Parathyroid adenoma (tissue), 2 donors: Measurements from ENCODE around the gene CACNA1G.

Experiments
- H2AFZ ChIP-seq: fragments of 300-600 bp; sonication (generic); one replicate; pipeline ENCODE4 v1.7.0; 2017; ENCODE audit warnings: antibody characterized with exemption, mild to moderate bottlenecking
- H3K27ac ChIP-seq: fragments of 300-600 bp; sonication (generic); one replicate; pipeline ENCODE4 v1.7.0; 2017
- H3K27me3 ChIP-seq: fragments of 300-600 bp; sonication (generic); one replicate; pipeline ENCODE4 v1.7.0; 2017; ENCODE audit warnings: low read length; ENCODE audit not compliant: control insufficient read depth, insufficient read depth
- H3K36me3 ChIP-seq: fragments of 300-600 bp; sonication (generic); one replicate; pipeline ENCODE4 v1.7.0; 2017; ENCODE audit warnings: low read length; ENCODE audit not compliant: control insufficient read depth, insufficient read depth
- H3K4me1 ChIP-seq: fragments of 300-600 bp; sonication (generic); one replicate; pipeline ENCODE4 v1.7.0; 2017; ENCODE audit warnings: control low read depth
- H3K4me2 ChIP-seq: fragments of 300-600 bp; sonication (generic); one replicate; pipeline ENCODE4 v1.7.0; 2017; ENCODE audit warnings: low read length
- H3K4me3 ChIP-seq: fragments of 300-600 bp; sonication (generic); one replicate; pipeline ENCODE4 v1.7.0; 2017; ENCODE audit warnings: low read depth, low read length
- H3K79me2 ChIP-seq: fragments of 300-600 bp; sonication (generic); one replicate; pipeline ENCODE4 v1.7.0; 2017; ENCODE audit warnings: control low read depth
- H3K9ac ChIP-seq: fragments of 300-600 bp; sonication (generic); one replicate; pipeline ENCODE4 v1.7.0; 2017; ENCODE audit warnings: mild to moderate bottlenecking
- H3K9me3 ChIP-seq: fragments of 300-600 bp; sonication (generic); one replicate; pipeline ENCODE4 v1.7.0; 2017; ENCODE audit warnings: low read length; ENCODE audit not compliant: control insufficient read depth
- TF ChIP-seq, protein P1 (sequence below): fragments of 300-600 bp; sonication (generic); IDR thresholded peaks from one replicate; pipeline ENCODE4 v1.7.0; 2017; ENCODE audit warnings: antibody characterized with exemption, mild to moderate bottlenecking
- donor health status: primary hyperparathyroidism.

CACNA1G gene

DNA sequence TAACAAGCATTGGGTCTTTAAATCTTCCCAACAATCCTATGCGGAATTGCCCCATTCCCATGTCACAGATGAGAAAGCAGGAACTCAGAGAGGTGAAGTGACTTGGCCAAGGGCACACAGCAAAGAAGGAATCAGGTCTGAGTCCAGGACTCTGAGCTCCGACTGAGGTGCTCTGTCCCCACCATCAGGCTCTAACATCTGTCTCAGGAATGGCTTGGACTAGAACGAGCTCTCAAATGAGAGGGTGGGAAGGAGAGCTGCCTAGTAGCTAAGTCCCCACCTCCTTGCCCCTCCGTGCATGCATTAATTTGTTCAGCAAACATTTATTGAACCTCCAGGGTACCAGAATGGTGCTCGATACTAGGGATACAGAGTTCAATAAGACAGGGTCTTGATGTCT lies 100.8 kb downstream of the CACNA1G start:
- Histone ChIP-seq H3K4me2 (peak overlapping the region; percentile 48), H3K27ac (peak overlapping the region; percentile 95), H3K27me3 (no peaks in the 10 kb centered on the region), H3K4me3 (no peak overlapping the region), H3K4me1 (peaks cover 49% of the 10 kb centered on the region), H2AFZ (peak overlapping the region; percentile 98), H3K9ac (peak overlapping the region; percentile 50), H3K79me2 (no peaks in the 10 kb centered on the region), H3K9me3 (no peaks in the 10 kb centered on the region), H3K36me3 (no peaks in the 10 kb centered on the region)
- TF ChIP-seq, protein P1, sequence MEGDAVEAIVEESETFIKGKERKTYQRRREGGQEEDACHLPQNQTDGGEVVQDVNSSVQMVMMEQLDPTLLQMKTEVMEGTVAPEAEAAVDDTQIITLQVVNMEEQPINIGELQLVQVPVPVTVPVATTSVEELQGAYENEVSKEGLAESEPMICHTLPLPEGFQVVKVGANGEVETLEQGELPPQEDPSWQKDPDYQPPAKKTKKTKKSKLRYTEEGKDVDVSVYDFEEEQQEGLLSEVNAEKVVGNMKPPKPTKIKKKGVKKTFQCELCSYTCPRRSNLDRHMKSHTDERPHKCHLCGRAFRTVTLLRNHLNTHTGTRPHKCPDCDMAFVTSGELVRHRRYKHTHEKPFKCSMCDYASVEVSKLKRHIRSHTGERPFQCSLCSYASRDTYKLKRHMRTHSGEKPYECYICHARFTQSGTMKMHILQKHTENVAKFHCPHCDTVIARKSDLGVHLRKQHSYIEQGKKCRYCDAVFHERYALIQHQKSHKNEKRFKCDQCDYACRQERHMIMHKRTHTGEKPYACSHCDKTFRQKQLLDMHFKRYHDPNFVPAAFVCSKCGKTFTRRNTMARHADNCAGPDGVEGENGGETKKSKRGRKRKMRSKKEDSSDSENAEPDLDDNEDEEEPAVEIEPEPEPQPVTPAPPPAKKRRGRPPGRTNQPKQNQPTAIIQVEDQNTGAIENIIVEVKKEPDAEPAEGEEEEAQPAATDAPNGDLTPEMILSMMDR = no peak

DNA sequence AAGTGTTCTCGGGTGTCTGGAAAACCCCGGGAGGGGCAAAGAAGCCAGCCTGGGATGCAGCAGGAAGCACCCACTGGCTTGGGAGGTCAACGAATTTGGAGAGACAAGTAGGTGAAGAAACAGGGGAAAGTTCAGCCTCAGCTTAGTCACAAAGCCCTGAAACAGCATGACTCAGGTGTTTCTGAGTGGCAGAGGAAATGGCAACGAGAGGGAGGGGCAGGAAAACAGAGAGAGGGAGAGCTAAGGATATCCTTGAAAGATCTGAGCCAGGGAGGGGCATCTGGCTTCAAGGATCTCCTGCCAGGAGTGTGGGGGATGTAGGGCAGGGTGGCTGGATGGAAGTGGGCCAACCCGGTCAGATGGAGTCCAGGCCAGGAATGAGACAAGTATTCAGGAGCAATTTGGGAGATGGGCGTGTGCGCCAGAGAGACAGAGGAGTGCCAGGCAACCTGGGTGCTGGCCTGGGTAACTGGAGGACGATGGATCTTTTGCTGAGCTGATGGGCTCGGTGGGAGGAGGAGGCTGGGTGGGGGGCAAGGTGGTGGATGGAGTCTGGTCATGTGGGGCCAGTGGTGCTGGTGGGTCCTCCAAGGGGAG lies 101.4 kb downstream of the CACNA1G start:
- Histone ChIP-seq H3K4me3 (no peak overlapping the region), H3K27ac (peak overlapping the region; percentile 95), H3K9me3 (no peaks in the 10 kb centered on the region), H3K79me2 (no peaks in the 10 kb centered on the region), H3K36me3 (no peaks in the 10 kb centered on the region), H3K27me3 (no peaks in the 10 kb centered on the region), H3K4me2 (peak overlapping the region; percentile 48), H3K9ac (no peak overlapping the region), H3K4me1 (peaks cover 49% of the 10 kb centered on the region), H2AFZ (peak overlapping the region; percentile 74)
- TF ChIP-seq, protein P1 = no peak

DNA sequence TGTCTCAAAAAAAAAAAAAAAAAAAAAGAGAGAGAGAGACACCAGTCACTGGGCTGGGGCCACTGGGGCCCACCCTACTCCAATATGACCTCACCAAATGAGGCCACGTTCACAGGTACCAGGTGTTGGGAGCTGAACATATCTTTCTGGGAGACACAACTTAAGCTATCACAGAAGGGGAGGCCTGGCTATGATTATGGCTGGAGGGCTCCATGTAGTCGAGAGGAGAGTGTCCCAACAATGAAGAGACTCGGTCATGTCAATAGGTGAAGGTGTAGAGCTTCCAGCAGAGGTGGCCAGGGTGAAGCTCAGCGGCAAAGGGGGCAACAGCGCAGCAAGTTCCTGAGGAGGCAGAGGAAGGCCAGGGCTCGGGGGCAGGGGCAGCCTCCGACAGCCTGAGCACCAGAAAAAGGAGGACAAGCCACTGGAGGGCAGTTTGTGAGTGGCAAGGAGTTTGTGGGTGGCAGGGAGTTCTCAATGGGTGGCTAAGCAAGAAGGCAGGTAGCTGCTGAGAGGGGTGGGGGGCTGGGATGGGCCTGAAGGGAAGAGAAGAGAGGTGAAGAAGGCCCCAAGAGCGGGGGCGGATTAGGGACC lies 102.2 kb downstream of the CACNA1G start:
- Histone ChIP-seq H2AFZ (no peak overlapping the region), H3K4me3 (no peak overlapping the region), H3K9ac (no peak overlapping the region), H3K27ac (peak overlapping the region; percentile 95), H3K4me1 (peaks cover 50% of the 10 kb centered on the region), H3K36me3 (no peaks in the 10 kb centered on the region), H3K79me2 (no peaks in the 10 kb centered on the region), H3K9me3 (no peaks in the 10 kb centered on the region), H3K4me2 (no peak overlapping the region), H3K27me3 (no peaks in the 10 kb centered on the region)
- TF ChIP-seq, protein P1 = no peak

DNA sequence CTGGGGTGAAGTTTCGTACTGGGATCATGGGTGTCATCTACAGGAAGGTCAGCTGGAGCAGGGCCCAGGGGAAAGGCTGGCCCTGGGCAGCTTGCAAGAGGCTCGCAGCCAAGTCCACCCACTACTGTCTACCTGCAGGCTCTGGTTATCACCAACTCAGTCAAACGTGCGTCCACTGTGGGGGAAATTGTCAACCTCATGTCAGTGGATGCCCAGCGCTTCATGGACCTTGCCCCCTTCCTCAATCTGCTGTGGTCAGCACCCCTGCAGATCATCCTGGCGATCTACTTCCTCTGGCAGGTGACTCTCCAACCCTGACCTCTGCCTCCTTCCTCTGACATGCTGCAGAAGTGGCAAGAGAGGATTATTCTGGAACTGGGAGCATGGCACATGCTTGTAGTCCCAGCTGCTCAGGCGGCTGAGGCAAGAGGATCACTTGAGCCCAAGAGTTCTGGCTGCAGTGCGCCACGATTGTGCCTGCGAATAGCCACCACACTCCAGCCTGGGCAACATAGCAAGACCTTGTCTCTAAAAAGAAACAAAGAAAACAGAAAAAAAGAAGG lies 103.4 kb downstream of the CACNA1G start:
- peak overlapping the region; percentile 33 for H2AFZ ChIP-seq
- H3K4me3 ChIP-seq = no peak overlapping the region
- H3K9me3 ChIP-seq = no peaks in the 10 kb centered on the region
- H3K27ac ChIP-seq = peak overlapping the region; percentile 54
- no peaks in the 10 kb centered on the region for H3K79me2 ChIP-seq
- TF ChIP-seq, protein P1 = no peak
- no peak overlapping the region for H3K9ac ChIP-seq
- no peaks in the 10 kb centered on the region for H3K36me3 ChIP-seq
- no peak overlapping the region for H3K4me2 ChIP-seq
- peaks cover 54% of the 10 kb centered on the region for H3K4me1 ChIP-seq
- H3K27me3 ChIP-seq = no peaks in the 10 kb centered on the region
